Sigmoid colon (tissue), 7 donors: Measurements from ENCODE around the gene CTSF. TPM values are rescaled to one million over a fixed set of nuclear protein-coding genes. Genes with fewer than 3 reads are reported as not detected.

Source experiments
- DNase-seq: peaks from one replicate; pipeline ENCODE4 v3.0.0-alpha.2; 2019
- H3K27ac ChIP-seq, 4 donors: fragments of 200-600 bp; sonication (generic); one replicate each; pipeline ENCODE4 v1.5.1; 2016 to 2019; ENCODE audit warnings: mild to moderate bottlenecking in 1 of 4
- H3K27me3 ChIP-seq, 3 donors: fragments of 200-600 bp; sonication (generic); one replicate each; pipeline ENCODE4 v1.5.1; 2019; ENCODE audit warnings: mild to moderate bottlenecking in 1 of 3
- H3K36me3 ChIP-seq, 4 donors: fragments of 200-600 bp; sonication (generic); one replicate each; pipeline ENCODE4 v1.5.1; 2016 to 2019
- H3K4me1 ChIP-seq, 4 donors: fragments of 200-600 bp; sonication (generic); one replicate each; pipeline ENCODE4 v1.5.1; 2017 to 2019
- H3K4me3 ChIP-seq, 4 donors: fragments of 200-600 bp; sonication (generic); one replicate each; pipeline ENCODE4 v1.5.1; 2017 to 2019; ENCODE audit warnings: mild to moderate bottlenecking in 2 of 4, moderate library complexity in 1 of 4
- H3K9me3 ChIP-seq, 4 donors: fragments of 200-600 bp in 3 of 4; sonication (generic) in 3 of 4; one replicate each; pipeline versions ENCODE4 v1.5.1 to v1.6.1; 2013 to 2019
- CTCF ChIP-seq, 4 experiments: fragments of 450-650 bp in 3 of 4; fragments of 200-600 bp in 1 of 4; IDR thresholded peaks; one replicate each; pipeline ENCODE4 v1.5.1; 2016 to 2019; ENCODE audit warnings: antibody characterized with exemption in 4 of 4, mild to moderate bottlenecking in 3 of 4, moderate library complexity in 2 of 4
- EP300 ChIP-seq, 4 donors: sonication (generic); formaldehyde crosslinking; IDR thresholded peaks; one replicate each; pipeline ENCODE4 v1.6.1; 2017; ENCODE audit warnings: antibody characterized with exemption in 4 of 4
- POLR2A ChIP-seq, 2 donors: fragments of 450-650 bp; IDR thresholded peaks; one replicate each; pipeline ENCODE4 v1.6.1; 2016; ENCODE audit warnings: antibody characterized with exemption in 2 of 2, mild to moderate bottlenecking in 2 of 2, moderate library complexity in 2 of 2
- POLR2AphosphoS5 ChIP-seq, 4 donors: sonication (generic); formaldehyde crosslinking; IDR thresholded peaks; one replicate each; pipeline ENCODE4 v1.6.1; 2017; ENCODE audit warnings: antibody characterized with exemption in 4 of 4
- WGBS, 2 donors: extraction: QIAGEN DNeasy Blood & Tissue Kit; methylation state at CpG; one replicate each; pipeline ENCODE4 v1.1.7; 2013; 5-methylcytosine and 5-hydroxymethylcytosine counted together
- intact Hi-C: fragments of 100-400 bp; cut with DNase I; formaldehyde crosslinking; loops from one replicate; pipeline ENCODE4 v1.15.1; 2023
- polyA plus RNA-seq, 3 donors: library from polyadenylated mRNA; stranded (reverse); fragments of 200-250 nt; gene quantifications; one replicate each; pipeline ENCODE4 v1.2.3, GENCODE V29; 2013
- total RNA-seq, 4 donors: library from RNA; depleted of rRNA; stranded (reverse); fragments of >200 nt; gene quantifications; one replicate each; pipeline ENCODE4 v1.1.0, GENCODE V29; 2016
- donor health status: healthy with polysubstance abuse.
- donor health status: Bipolar disorder and iron deficiency.
- donor health status: healthy.

CTSF gene
- total and polyA plus RNA-seq, 7 donors, result 3.5 to 170 (median 121) TPM

- no peak overlapping the region for H3K4me3 ChIP-seq
- WGBS, 2 donors, result 92 to 93% methylated on average over 24 of the region's 24 CpGs
- no peaks in the 10 kb centered on the region for H3K9me3 ChIP-seq
- peaks cover 0 to 14% (median 10%) of the 10 kb centered on the region in 4 donors for H3K4me1 ChIP-seq
- no peak overlapping the region for H3K27ac ChIP-seq
- no peaks in the 10 kb centered on the region for H3K36me3 ChIP-seq
- no peaks in the 10 kb centered on the region for H3K27me3 ChIP-seq
- intact Hi-C loops, result no loop called here
- no peak for DNase-seq
- TF ChIP-seq EP300 (IDR thresholded peaks at IDR 0.05) (no peak), POLR2A (IDR thresholded peaks at IDR 0.05) (no peak), POLR2AphosphoS5 (IDR thresholded peaks at IDR 0.05) (no peak), CTCF (IDR thresholded peaks at IDR 0.05) (no peak)
Observed at GRCh38 chr11:66557733-66558326, 10.6 kb downstream of the CTSF start.

GRCh38 chr11:66556086-66556485, 12.3 kb downstream of the CTSF start:
- Histone ChIP-seq H3K27me3 (no peaks in the 10 kb centered on the region), H3K9me3 (no peaks in the 10 kb centered on the region), H3K4me3 (no peak overlapping the region), H3K4me1 (peaks cover 0 to 14% (median 10%) of the 10 kb centered on the region in 4 donors), H3K27ac (no peak overlapping the region), H3K36me3 (no peaks in the 10 kb centered on the region)
- TF ChIP-seq EP300 (IDR thresholded peaks at IDR 0.05) (no peak), CTCF (IDR thresholded peaks at IDR 0.05) (no peak), POLR2AphosphoS5 (IDR thresholded peaks at IDR 0.05) (no peak), POLR2A (IDR thresholded peaks at IDR 0.05) (no peak)
- intact Hi-C loops, result no loop called here
- DNase-seq, result no peak
- 79 to 84% methylated on average over 7 of the region's 7 CpGs for WGBS, 2 donors

GRCh38 chr11:66555416-66555815, 13.0 kb downstream of the CTSF start:
- Histone ChIP-seq H3K4me1 (peaks cover 0 to 14% (median 10%) of the 10 kb centered on the region in 4 donors), H3K36me3 (no peaks in the 10 kb centered on the region), H3K27ac (no peak overlapping the region), H3K27me3 (no peaks in the 10 kb centered on the region), H3K9me3 (no peaks in the 10 kb centered on the region), H3K4me3 (no peak overlapping the region)
- 62 to 70% methylated on average over 3 of the region's 3 CpGs for WGBS, 2 donors
- TF ChIP-seq CTCF (IDR thresholded peaks at IDR 0.05) (no peak), EP300 (IDR thresholded peaks at IDR 0.05) (no peak), POLR2A (IDR thresholded peaks at IDR 0.05) (no peak)
- DNase-seq, result no peak
- intact Hi-C loops, result no loop called here

- intact Hi-C loops, result no loop called here
- Histone ChIP-seq H3K4me3 (no peak overlapping the region), H3K27ac (no peak overlapping the region), H3K9me3 (no peaks in the 10 kb centered on the region), H3K27me3 (no peaks in the 10 kb centered on the region), H3K36me3 (no peaks in the 10 kb centered on the region), H3K4me1 (peaks cover 0 to 13% (median 10%) of the 10 kb centered on the region in 4 donors)
- TF ChIP-seq EP300 (IDR thresholded peaks at IDR 0.05) (no peak), CTCF (IDR thresholded peaks at IDR 0.05) (no peak), POLR2AphosphoS5 (IDR thresholded peaks at IDR 0.05) (no peak), POLR2A (IDR thresholded peaks at IDR 0.05) (no peak)
- DNase-seq, result no peak
- 84 to 85% methylated on average over 5 of the region's 5 CpGs for WGBS, 2 donors
Observed at GRCh38 chr11:66554602-66555001, 13.8 kb downstream of the CTSF start.

- peaks cover 0 to 11% (median 7%) of the 10 kb centered on the region in 4 donors for H3K4me1 ChIP-seq
- H3K36me3 ChIP-seq, result no peaks in the 10 kb centered on the region
- TF ChIP-seq EP300 (IDR thresholded peaks at IDR 0.05), result no peak
- no peak for TF ChIP-seq POLR2AphosphoS5 (IDR thresholded peaks at IDR 0.05)
- TF ChIP-seq POLR2A (IDR thresholded peaks at IDR 0.05), result no peak
- no peak for TF ChIP-seq CTCF (IDR thresholded peaks at IDR 0.05)
- intact Hi-C loops, result no loop called here
- H3K27ac ChIP-seq, result no peak overlapping the region
- no peak for DNase-seq
- H3K27me3 ChIP-seq, result no peaks in the 10 kb centered on the region
- WGBS, 2 donors, result 81 to 88% methylated on average over 4 of the region's 4 CpGs
- no peaks in the 10 kb centered on the region for H3K9me3 ChIP-seq
- no peak overlapping the region for H3K4me3 ChIP-seq
Observed at GRCh38 chr11:66550887-66551286, 17.5 kb downstream of the CTSF start.
